ENCODE results near the gene ATG2B.

Gene ATG2B

DNA sequence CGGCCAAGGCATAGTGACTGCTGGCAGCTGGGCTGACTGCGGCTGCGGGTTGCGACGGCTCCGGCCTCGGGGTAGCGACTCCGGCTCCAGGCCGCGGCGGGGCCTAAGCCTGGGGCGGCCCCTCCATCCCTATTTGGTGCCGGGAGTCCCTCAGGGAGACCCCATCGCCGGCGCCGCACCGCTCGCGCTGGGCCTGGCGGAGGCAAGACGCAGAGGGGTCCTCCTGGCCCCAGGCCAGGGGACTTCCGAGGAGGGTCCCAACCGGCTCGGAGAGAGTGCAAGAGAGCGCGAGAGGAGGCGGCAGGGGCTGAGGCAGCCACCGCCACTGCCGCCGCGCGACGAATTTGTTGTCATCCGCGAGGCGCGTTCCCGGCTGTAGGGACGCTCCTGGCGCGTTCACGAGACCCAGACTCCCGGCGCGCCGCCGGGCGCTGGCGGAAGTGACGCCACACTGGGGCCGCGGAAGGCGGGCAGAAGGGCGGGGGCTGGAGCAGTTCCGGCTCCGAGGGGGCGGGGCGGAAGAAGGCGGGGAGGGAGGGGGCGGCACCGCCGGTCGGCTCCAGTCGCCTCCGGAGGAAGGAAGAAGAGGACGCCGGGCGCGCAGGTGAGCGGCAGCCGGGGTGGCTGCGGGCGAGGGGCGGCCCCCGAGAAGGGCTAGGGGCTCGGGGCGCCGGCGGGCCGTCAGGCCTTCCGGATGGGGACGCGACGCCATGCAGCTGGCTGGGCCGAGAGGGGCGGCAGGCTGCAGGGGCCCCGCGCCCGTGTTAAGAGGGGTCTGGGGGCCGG is at the start of gene ATG2B, which contains the start of gene GSKIP (continued):
- peak; percentile 38; the same call in 1 of the 2 replicates for TF ChIP-seq ZNF777 (tag by site-specific recombination; IDR thresholded peaks at IDR 0.05; ENCODE audit: borderline replicate concordance)
- no peak for TF ChIP-seq MYNN (tag by site-specific recombination; IDR thresholded peaks at IDR 0.05; ENCODE audit: borderline replicate concordance)
- TF ChIP-seq GLI2 (tag by site-specific recombination; IDR thresholded peaks at IDR 0.05; ENCODE audit: borderline replicate concordance, low read depth): no peak
- TF ChIP-seq ZSCAN4 (tag by site-specific recombination; IDR thresholded peaks at IDR 0.05): no peak
- no peak for TF ChIP-seq ZNF292 (tag by site-specific recombination; IDR thresholded peaks at IDR 0.05; ENCODE audit: borderline replicate concordance, low read depth)
- TF ChIP-seq ZNF571 (tag by site-specific recombination; IDR thresholded peaks at IDR 0.05): no peak
- no peak for TF ChIP-seq ZNF24 (tag by site-specific recombination; IDR thresholded peaks at IDR 0.05)
- TF ChIP-seq ZNF843 (tag by site-specific recombination; IDR thresholded peaks at IDR 0.05): 0 out of 2 replicates have a peak, but pooled peaks have one; percentile 50
- TF ChIP-seq, protein P1, sequence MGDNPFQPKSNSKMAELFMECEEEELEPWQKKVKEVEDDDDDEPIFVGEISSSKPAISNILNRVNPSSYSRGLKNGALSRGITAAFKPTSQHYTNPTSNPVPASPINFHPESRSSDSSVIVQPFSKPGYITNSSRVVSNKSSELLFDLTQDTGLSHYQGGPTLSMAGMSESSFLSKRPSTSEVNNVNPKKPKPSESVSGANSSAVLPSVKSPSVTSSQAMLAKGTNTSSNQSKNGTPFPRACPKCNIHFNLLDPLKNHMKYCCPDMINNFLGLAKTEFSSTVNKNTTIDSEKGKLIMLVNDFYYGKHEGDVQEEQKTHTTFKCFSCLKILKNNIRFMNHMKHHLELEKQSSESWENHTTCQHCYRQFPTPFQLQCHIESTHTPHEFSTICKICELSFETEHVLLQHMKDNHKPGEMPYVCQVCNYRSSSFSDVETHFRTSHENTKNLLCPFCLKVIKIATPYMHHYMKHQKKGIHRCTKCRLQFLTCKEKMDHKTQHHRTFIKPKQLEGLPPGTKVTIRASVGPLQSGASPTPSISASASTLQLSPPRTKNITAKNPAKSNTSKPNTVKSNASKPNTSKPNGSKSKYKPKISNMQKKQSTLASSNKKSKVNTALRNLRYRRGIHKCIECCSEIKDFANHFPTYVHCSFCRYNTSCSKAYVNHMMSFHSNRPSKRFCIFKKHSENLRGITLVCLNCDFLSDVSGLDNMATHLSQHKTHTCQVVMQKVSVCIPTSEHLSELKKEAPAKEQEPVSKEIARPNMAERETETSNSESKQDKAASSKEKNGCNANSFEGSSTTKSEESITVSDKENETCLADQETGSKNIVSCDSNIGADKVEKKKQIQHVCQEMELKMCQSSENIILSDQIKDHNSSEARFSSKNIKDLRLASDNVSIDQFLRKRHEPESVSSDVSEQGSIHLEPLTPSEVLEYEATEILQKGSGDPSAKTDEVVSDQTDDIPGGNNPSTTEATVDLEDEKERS (tag by site-specific recombination; IDR thresholded peaks at IDR 0.05): no peak
- no peak for TF ChIP-seq ZBTB49 (tag by site-specific recombination; IDR thresholded peaks at IDR 0.05; ENCODE audit: low read depth)
- TF ChIP-seq ZNF146 (tag by site-specific recombination; IDR thresholded peaks at IDR 0.05): 0 out of 2 replicates have a peak, but pooled peaks have one; percentile 18
- TF ChIP-seq, protein P2, sequence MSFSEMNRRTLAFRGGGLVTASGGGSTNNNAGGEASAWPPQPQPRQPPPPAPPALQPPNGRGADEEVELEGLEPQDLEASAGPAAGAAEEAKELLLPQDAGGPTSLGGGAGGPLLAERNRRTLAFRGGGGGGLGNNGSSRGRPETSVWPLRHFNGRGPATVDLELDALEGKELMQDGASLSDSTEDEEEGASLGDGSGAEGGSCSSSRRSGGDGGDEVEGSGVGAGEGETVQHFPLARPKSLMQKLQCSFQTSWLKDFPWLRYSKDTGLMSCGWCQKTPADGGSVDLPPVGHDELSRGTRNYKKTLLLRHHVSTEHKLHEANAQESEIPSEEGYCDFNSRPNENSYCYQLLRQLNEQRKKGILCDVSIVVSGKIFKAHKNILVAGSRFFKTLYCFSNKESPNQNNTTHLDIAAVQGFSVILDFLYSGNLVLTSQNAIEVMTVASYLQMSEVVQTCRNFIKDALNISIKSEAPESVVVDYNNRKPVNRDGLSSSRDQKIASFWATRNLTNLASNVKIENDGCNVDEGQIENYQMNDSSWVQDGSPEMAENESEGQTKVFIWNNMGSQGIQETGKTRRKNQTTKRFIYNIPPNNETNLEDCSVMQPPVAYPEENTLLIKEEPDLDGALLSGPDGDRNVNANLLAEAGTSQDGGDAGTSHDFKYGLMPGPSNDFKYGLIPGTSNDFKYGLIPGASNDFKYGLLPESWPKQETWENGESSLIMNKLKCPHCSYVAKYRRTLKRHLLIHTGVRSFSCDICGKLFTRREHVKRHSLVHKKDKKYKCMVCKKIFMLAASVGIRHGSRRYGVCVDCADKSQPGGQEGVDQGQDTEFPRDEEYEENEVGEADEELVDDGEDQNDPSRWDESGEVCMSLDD (tag by site-specific recombination; IDR thresholded peaks at IDR 0.05): 0 out of 2 replicates have a peak, but pooled peaks have one; percentile 29
- no peak for TF ChIP-seq ZNF26 (tag by site-specific recombination; IDR thresholded peaks at IDR 0.05)
- TF ChIP-seq ZNF239 (tag by site-specific recombination; IDR thresholded peaks at IDR 0.05): no peak
- TF ChIP-seq, protein P3, sequence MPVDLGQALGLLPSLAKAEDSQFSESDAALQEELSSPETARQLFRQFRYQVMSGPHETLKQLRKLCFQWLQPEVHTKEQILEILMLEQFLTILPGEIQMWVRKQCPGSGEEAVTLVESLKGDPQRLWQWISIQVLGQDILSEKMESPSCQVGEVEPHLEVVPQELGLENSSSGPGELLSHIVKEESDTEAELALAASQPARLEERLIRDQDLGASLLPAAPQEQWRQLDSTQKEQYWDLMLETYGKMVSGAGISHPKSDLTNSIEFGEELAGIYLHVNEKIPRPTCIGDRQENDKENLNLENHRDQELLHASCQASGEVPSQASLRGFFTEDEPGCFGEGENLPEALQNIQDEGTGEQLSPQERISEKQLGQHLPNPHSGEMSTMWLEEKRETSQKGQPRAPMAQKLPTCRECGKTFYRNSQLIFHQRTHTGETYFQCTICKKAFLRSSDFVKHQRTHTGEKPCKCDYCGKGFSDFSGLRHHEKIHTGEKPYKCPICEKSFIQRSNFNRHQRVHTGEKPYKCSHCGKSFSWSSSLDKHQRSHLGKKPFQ (tag by site-specific recombination; IDR thresholded peaks at IDR 0.05): no peak
- peak; percentile 26; the same call in 1 of the 2 replicates for TF ChIP-seq ZBTB17 (tag by site-specific recombination; IDR thresholded peaks at IDR 0.05)
- TF ChIP-seq ZNF791 (tag by site-specific recombination; IDR thresholded peaks at IDR 0.05): no peak
- TF ChIP-seq ZBTB7A (tag by site-specific recombination; IDR thresholded peaks at IDR 0.05; ENCODE audit: low read depth): peak; percentile 82; the same call in 1 of the 2 replicates
- TF ChIP-seq KLF16 (tag by site-specific recombination; IDR thresholded peaks at IDR 0.05): no peak; the same call in 1 of the 2 replicates

Data from HEK293 (cell line).